Keratinocyte (primary cell): ENCODE results near the gene PCCA. TPM values are rescaled to one million over a fixed set of nuclear protein-coding genes. Genes with fewer than 3 reads are reported as not detected.

ENCODE experiments used
- DNase-seq: peaks from one replicate; pipeline ENCODE4 v3.0.0-alpha.2; 2011; ENCODE audit warnings: low read depth, missing footprints, low spot score
- FAIRE-seq: peaks from 2 replicates; lab custom pipeline; 2011; peaks lifted over from hg19 to GRCh38; lab: Jason Lieb, UNC
- H2AFZ ChIP-seq: 2 replicates; pipeline ENCODE4 v1.6.0; 2012; ENCODE audit warnings: low read length, control low read depth, inconsistent platforms; ENCODE audit not compliant: control insufficient read depth
- H3K27ac ChIP-seq: 2 replicates; pipeline ENCODE4 v1.5.1; 2011; ENCODE audit warnings: low read length; ENCODE audit not compliant: control insufficient read depth, insufficient read depth
- H3K27me3 ChIP-seq: 3 replicates; pipeline ENCODE4 v1.6.0; 2011; ENCODE audit warnings: low read length; ENCODE audit not compliant: control insufficient read depth, insufficient read depth; ENCODE audit errors: extremely low read depth
- H3K36me3 ChIP-seq, 2 experiments: 2 replicates in 1 of 2; 3 replicates in 1 of 2; pipeline ENCODE4 v1.5.1; 2011; ENCODE audit warnings: low read length in 2 of 2, mild to moderate bottlenecking in 1 of 2; ENCODE audit not compliant: control insufficient read depth in 2 of 2, insufficient read depth in 2 of 2; ENCODE audit errors: extremely low read depth in 1 of 2
- H3K4me1 ChIP-seq: 3 replicates; pipeline ENCODE4 v1.5.1; 2011; ENCODE audit warnings: low read length; ENCODE audit not compliant: control insufficient read depth, insufficient read depth; ENCODE audit errors: extremely low read depth
- H3K4me2 ChIP-seq: 3 replicates; pipeline ENCODE4 v1.6.0; 2011; ENCODE audit warnings: low read depth, low read length; ENCODE audit not compliant: control insufficient read depth, insufficient read depth; ENCODE audit errors: extremely low read depth
- H3K4me3 ChIP-seq, 3 experiments: fragments of 200-600 bp in 1 of 3; sonication (generic) in 1 of 3; 2 replicates in 2 of 3; 3 replicates in 1 of 3; pipeline ENCODE4 v1.5.1; 2011 to 2016; ENCODE audit warnings: low read length in 3 of 3, mild to moderate bottlenecking in 3 of 3, control low read depth in 2 of 3, inconsistent platforms in 1 of 3, low read depth in 1 of 3, mixed read lengths in 1 of 3, mixed run types in 1 of 3, moderate library complexity in 1 of 3; ENCODE audit not compliant: control insufficient read depth in 2 of 3, insufficient read depth in 2 of 3; ENCODE audit errors: extremely low read depth in 1 of 3
- H3K79me2 ChIP-seq: 2 replicates; pipeline ENCODE4 v1.6.0; 2012; ENCODE audit warnings: low read length; ENCODE audit not compliant: control insufficient read depth, insufficient read depth
- H3K9ac ChIP-seq: 3 replicates; pipeline ENCODE4 v1.6.0; 2011; ENCODE audit warnings: low read length; ENCODE audit not compliant: control insufficient read depth, insufficient read depth; ENCODE audit errors: extremely low read depth
- H3K9me1 ChIP-seq: 3 replicates; pipeline ENCODE4 v1.6.0; 2011; ENCODE audit warnings: low read length; ENCODE audit not compliant: control insufficient read depth, insufficient read depth; ENCODE audit errors: extremely low read depth
- H3K9me3 ChIP-seq: 2 replicates; pipeline ENCODE4 v1.5.1; 2012; ENCODE audit warnings: low read depth, low read length; ENCODE audit not compliant: control insufficient read depth
- H4K20me1 ChIP-seq: 3 replicates; pipeline ENCODE4 v1.6.0; 2011; ENCODE audit warnings: low read length; ENCODE audit not compliant: control insufficient read depth, insufficient read depth; ENCODE audit errors: extremely low read depth
- CTCF ChIP-seq, 3 experiments: IDR thresholded peaks in 1 of 3; conservative IDR thresholded peaks in 1 of 3; optimal IDR thresholded peaks in 1 of 3; 2 replicates in 2 of 3; 3 replicates in 1 of 3; pipeline versions ENCODE3 to v1.5.1; 2011; ENCODE audit warnings: low read length in 3 of 3, mild to moderate bottlenecking in 3 of 3, moderate library complexity in 2 of 3, control low read depth in 1 of 3, inconsistent platforms in 1 of 3; ENCODE audit not compliant: insufficient read depth in 2 of 3; ENCODE audit errors: extremely low read depth in 1 of 3
- EZH2 ChIP-seq: IDR thresholded peaks from one replicate; pipeline ENCODE4 v1.6.1; 2012; ENCODE audit warnings: inconsistent platforms, mild to moderate bottlenecking, low read length, moderate library complexity
- dilution Hi-C: fragments of 300-500 bp; cut with MboI; formaldehyde crosslinking; loops from one replicate; pipeline ENCODE4 v1.7.0; 2020; ENCODE audit warnings: low sequenced_read_pairs; ENCODE audit not compliant: extremely low pct_ligation_motif_present
- polyA plus RNA-seq, 5 experiments: library from polyadenylated mRNA; depleted of rRNA in 3 of 5; stranded (reverse) in 3 of 5; stranded (forward) in 1 of 5; unstranded in 1 of 5; fragments of >200 nt; gene quantifications; 1 replicate in 1 of 5; 2 replicates in 3 of 5; 3 replicates in 1 of 5; pipeline versions ENCODE4 v1.2.1 to v1.2.3, GENCODE V29; 2011 to 2012; ENCODE audit warnings: missing spikeins in 2 of 5, low read depth in 1 of 5, low replicate concordance in 1 of 5

PCCA gene
- polyA plus RNA-seq, 1 donor (not counting 4 experiments of a cell fraction or from before 2014, with no cell fraction given), result 8.1 TPM

- dilution Hi-C loops, result no loop called here
- Histone ChIP-seq H3K36me3 (no peaks in the 10 kb centered on the region), H3K27me3 (no peaks in the 10 kb centered on the region), H3K79me2 (no peaks in the 10 kb centered on the region), H3K9me1 (no peaks in the 10 kb centered on the region), H3K9ac (no peak overlapping the region), H3K4me3 (no peak overlapping the region), H3K9me3 (no peaks in the 10 kb centered on the region), H3K4me1 (no peaks in the 10 kb centered on the region), H4K20me1 (no peaks in the 10 kb centered on the region), H3K4me2 (no peak overlapping the region), H3K27ac (no peak overlapping the region), H2AFZ (no peak overlapping the region)
- TF ChIP-seq CTCF (optimal IDR thresholded peaks at IDR 0.05 in 1 of 3, IDR thresholded peaks at IDR 0.05 in 1 of 3, conservative IDR thresholded peaks at IDR 0.05 in 1 of 3; ENCODE audit: extremely low read depth in 1 of 3, insufficient read depth in 2 of 3, low read length in 3 of 3), result no peak
- no peak for TF ChIP-seq EZH2
- FAIRE-seq, result no peak
- DNase-seq, result no peak
Measured at GRCh38 chr13:100363285-100363711, 274.4 kb downstream of the PCCA start.

- FAIRE-seq (no peak), DNase-seq (no peak)
- no peaks in the 10 kb centered on the region for H3K4me1 ChIP-seq
- H3K27me3 ChIP-seq, result no peaks in the 10 kb centered on the region
- no peaks in the 10 kb centered on the region for H3K79me2 ChIP-seq
- no peak overlapping the region for H3K4me3 ChIP-seq
- H2AFZ ChIP-seq, result no peak overlapping the region
- dilution Hi-C loops, result no loop called here
- no peaks in the 10 kb centered on the region for H3K9me1 ChIP-seq
- H3K36me3 ChIP-seq, result no peaks in the 10 kb centered on the region
- no peaks in the 10 kb centered on the region for H4K20me1 ChIP-seq
- H3K9me3 ChIP-seq, result no peaks in the 10 kb centered on the region
- H3K27ac ChIP-seq, result no peak overlapping the region
- no peak for TF ChIP-seq EZH2
- TF ChIP-seq CTCF (optimal IDR thresholded peaks at IDR 0.05 in 1 of 3, IDR thresholded peaks at IDR 0.05 in 1 of 3, conservative IDR thresholded peaks at IDR 0.05 in 1 of 3; ENCODE audit: extremely low read depth in 1 of 3, insufficient read depth in 2 of 3, low read length in 3 of 3), result no peak
- H3K9ac ChIP-seq, result no peak overlapping the region
- no peak overlapping the region for H3K4me2 ChIP-seq
Measured at GRCh38 chr13:100363874-100364273, 275.0 kb downstream of the PCCA start.
